HL-60 (cell line): ENCODE measurements around the gene CNTNAP2.

Experiments used
- GABPA ChIP-seq: IDR thresholded peaks from 2 replicates; pipeline ENCODE4 v1.6.1; 2012; ENCODE audit warnings: low read depth
- POLR2AphosphoS5 ChIP-seq: IDR thresholded peaks from 2 replicates; pipeline ENCODE4 v1.6.1; 2012; ENCODE audit warnings: low read depth
- SPI1 ChIP-seq: IDR thresholded peaks from 2 replicates; pipeline ENCODE4 v1.6.1; 2012; ENCODE audit warnings: low read depth, mild to moderate bottlenecking, borderline replicate concordance
- TF ChIP-seq, protein P1 (sequence below): IDR thresholded peaks from one replicate; pipeline ENCODE4 v1.5.1; 2011; ENCODE audit warnings: low read length, control low read depth, inconsistent platforms; ENCODE audit not compliant: insufficient read depth
- TF ChIP-seq, protein P2 (sequence below): IDR thresholded peaks from 2 replicates; pipeline ENCODE4 v1.6.1; 2012; ENCODE audit warnings: low read depth; ENCODE audit not compliant: insufficient replicate concordance

DNA sequence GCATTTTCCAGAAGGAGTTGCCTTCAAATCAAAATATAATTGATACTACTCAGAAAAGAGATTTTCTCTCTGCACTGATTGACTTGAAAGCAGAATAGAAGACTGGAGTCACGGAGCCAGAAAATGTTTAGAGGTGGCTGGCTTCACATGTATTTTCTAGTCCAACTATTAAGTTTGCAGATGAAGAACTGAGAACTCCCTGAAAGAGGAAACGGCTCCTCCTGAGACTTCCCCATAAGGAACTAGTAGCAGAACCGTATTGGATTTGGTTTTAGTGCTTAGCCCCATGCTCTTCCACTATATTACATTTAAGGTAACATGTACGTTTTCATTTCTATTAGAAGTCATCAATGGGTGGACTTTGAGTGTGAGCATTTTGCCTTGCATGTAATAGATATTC, 946.3 kb downstream of the CNTNAP2 start:
- TF ChIP-seq, protein P1, sequence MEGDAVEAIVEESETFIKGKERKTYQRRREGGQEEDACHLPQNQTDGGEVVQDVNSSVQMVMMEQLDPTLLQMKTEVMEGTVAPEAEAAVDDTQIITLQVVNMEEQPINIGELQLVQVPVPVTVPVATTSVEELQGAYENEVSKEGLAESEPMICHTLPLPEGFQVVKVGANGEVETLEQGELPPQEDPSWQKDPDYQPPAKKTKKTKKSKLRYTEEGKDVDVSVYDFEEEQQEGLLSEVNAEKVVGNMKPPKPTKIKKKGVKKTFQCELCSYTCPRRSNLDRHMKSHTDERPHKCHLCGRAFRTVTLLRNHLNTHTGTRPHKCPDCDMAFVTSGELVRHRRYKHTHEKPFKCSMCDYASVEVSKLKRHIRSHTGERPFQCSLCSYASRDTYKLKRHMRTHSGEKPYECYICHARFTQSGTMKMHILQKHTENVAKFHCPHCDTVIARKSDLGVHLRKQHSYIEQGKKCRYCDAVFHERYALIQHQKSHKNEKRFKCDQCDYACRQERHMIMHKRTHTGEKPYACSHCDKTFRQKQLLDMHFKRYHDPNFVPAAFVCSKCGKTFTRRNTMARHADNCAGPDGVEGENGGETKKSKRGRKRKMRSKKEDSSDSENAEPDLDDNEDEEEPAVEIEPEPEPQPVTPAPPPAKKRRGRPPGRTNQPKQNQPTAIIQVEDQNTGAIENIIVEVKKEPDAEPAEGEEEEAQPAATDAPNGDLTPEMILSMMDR, result no peak
- TF ChIP-seq, protein P2, sequence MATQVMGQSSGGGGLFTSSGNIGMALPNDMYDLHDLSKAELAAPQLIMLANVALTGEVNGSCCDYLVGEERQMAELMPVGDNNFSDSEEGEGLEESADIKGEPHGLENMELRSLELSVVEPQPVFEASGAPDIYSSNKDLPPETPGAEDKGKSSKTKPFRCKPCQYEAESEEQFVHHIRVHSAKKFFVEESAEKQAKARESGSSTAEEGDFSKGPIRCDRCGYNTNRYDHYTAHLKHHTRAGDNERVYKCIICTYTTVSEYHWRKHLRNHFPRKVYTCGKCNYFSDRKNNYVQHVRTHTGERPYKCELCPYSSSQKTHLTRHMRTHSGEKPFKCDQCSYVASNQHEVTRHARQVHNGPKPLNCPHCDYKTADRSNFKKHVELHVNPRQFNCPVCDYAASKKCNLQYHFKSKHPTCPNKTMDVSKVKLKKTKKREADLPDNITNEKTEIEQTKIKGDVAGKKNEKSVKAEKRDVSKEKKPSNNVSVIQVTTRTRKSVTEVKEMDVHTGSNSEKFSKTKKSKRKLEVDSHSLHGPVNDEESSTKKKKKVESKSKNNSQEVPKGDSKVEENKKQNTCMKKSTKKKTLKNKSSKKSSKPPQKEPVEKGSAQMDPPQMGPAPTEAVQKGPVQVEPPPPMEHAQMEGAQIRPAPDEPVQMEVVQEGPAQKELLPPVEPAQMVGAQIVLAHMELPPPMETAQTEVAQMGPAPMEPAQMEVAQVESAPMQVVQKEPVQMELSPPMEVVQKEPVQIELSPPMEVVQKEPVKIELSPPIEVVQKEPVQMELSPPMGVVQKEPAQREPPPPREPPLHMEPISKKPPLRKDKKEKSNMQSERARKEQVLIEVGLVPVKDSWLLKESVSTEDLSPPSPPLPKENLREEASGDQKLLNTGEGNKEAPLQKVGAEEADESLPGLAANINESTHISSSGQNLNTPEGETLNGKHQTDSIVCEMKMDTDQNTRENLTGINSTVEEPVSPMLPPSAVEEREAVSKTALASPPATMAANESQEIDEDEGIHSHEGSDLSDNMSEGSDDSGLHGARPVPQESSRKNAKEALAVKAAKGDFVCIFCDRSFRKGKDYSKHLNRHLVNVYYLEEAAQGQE, result no peak
- TF ChIP-seq POLR2AphosphoS5 (no peak), GABPA (no peak), SPI1 (peak; percentile 62; the same call in 1 of the 2 replicates)
